CD4-positive, alpha-beta memory T cell (primary cell): Measurements from ENCODE around the gene ODC1. TPM values are rescaled to one million over a fixed set of nuclear protein-coding genes. Genes with fewer than 3 reads are reported as not detected.
A peak's percentile ranks its signal among the peaks of the same experiment; 100 is the strongest.

ENCODE experiments used
- CTCF ChIA-PET: fragments of 350-600 bp; sonication (Branson Sonifier 250); formaldehyde crosslinking; loops from one replicate; lab custom pipeline; 2021; ENCODE audit warnings: inconsistent platforms; ENCODE audit not compliant: partially characterized antibody; lab: Charles Lee
- POLR2A ChIA-PET: fragments of 350-600 bp; sonication (Branson Sonifier 250); formaldehyde crosslinking; loops from one replicate; lab custom pipeline; 2021; ENCODE audit not compliant: partially characterized antibody; lab: Charles Lee
- DNase-seq, 5 donors: peaks; one replicate each; pipeline versions ENCODE4 v3.0.0 to v3.0.0-alpha.2; 2020 to 2022; ENCODE audit warnings: mixed read lengths in 1 of 5
- H3K27ac ChIP-seq: one replicate; pipeline ENCODE4 v1.7.0; 2013; ENCODE audit warnings: low read depth, low read length
- H3K27me3 ChIP-seq: 2 replicates; pipeline ENCODE4 v1.7.0; 2013; ENCODE audit warnings: mild to moderate bottlenecking, low read length, moderate library complexity; ENCODE audit not compliant: insufficient read depth
- H3K36me3 ChIP-seq: 2 replicates; pipeline ENCODE4 v1.7.0; 2013; ENCODE audit warnings: mild to moderate bottlenecking, low read length, moderate library complexity; ENCODE audit not compliant: insufficient read depth
- H3K4me1 ChIP-seq: 2 replicates; pipeline ENCODE4 v1.7.0; 2013; ENCODE audit warnings: mild to moderate bottlenecking, low read length, moderate library complexity; ENCODE audit not compliant: insufficient read depth
- H3K4me3 ChIP-seq, 2 donors: one replicate each; pipeline ENCODE4 v1.7.0; 2013; ENCODE audit warnings: low read length in 2 of 2, mild to moderate bottlenecking in 1 of 2
- H3K9me3 ChIP-seq, 2 donors: one replicate each; pipeline ENCODE4 v1.7.0; 2013; ENCODE audit warnings: low read length in 2 of 2, control low read depth in 1 of 2; ENCODE audit not compliant: control insufficient read depth in 1 of 2
- H3K27ac Mint-ChIP-seq, 7 donors: one replicate each; pipeline ENCODE4 v1.8.0; 2020 to 2021; ENCODE audit warnings: mixed read lengths in 7 of 7, mild to moderate bottlenecking in 6 of 7, inconsistent platforms in 3 of 7, moderate library complexity in 3 of 7
- H3K27me3 Mint-ChIP-seq, 2 donors: one replicate each; pipeline ENCODE4 v1.8.0; 2020 to 2021; ENCODE audit warnings: mixed read lengths in 2 of 2
- H3K36me3 Mint-ChIP-seq, 2 donors: one replicate each; pipeline ENCODE4 v1.8.0; 2020 to 2021; ENCODE audit warnings: mixed read lengths in 2 of 2, inconsistent platforms in 1 of 2, mild to moderate bottlenecking in 1 of 2
- H3K4me1 Mint-ChIP-seq, 4 donors: one replicate each; pipeline ENCODE4 v1.8.0; 2020 to 2021; ENCODE audit warnings: mixed read lengths in 4 of 4, mild to moderate bottlenecking in 1 of 4
- H3K4me3 Mint-ChIP-seq, 8 donors: one replicate each; pipeline ENCODE4 v1.8.0; 2020 to 2021; ENCODE audit warnings: mixed read lengths in 8 of 8, mild to moderate bottlenecking in 7 of 8, moderate library complexity in 6 of 8, inconsistent platforms in 3 of 8
- H3K9me3 Mint-ChIP-seq, 8 donors: one replicate each; pipeline ENCODE4 v1.8.0; 2020 to 2021; ENCODE audit warnings: mixed read lengths in 8 of 8, mild to moderate bottlenecking in 5 of 8, inconsistent platforms in 3 of 8, moderate library complexity in 1 of 8
- intact Hi-C: fragments of 100-400 bp; cut with micrococcal nuclease; formaldehyde crosslinking; loops from one replicate; pipeline ENCODE4 v1.15.1; 2023
- polyA plus RNA-seq, 2 donors: library from polyadenylated mRNA; unstranded; fragments of 300-500 nt; fragmentation: Illumina TruSeq; gene quantifications; one replicate each; pipeline ENCODE4 v1.2.3, GENCODE V29; 2021
- total RNA-seq, 2 experiments: library from RNA; stranded (reverse); gene quantifications; one replicate each; pipeline ENCODE4 v1.2.3, GENCODE V29; 2021

ODC1 gene
- total and polyA plus RNA-seq, 4 experiments from 2014 or later: 32.5 to 63.5 (median 44.8) TPM

DNA sequence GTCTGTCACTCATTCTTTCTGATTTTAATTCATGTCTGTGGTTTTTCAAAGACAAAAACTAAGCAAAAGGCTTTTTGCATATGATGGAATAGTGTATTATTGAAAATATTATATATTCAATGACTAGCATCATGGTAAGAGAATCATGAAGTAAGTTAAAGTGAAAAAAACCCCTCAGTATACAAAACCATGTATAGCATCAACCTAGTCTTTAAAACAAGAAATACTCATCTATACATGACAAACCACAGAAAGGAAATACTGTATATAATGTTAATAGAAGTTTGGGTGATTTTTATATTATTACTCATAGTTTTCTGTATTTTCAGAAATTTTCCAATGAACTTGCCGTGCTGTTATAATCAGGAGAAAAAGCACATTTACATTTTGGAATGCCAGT, 38.0 kb upstream of the ODC1 start:
- Mint-ChIP-seq H3K27me3 (peaks cover 0 to 7% of the 10 kb centered on the region in 2 donors), H3K27ac (no peak overlapping the region), H3K4me1 (peaks cover 0 to 1% (median under 1%) of the 10 kb centered on the region in 4 donors), H3K36me3 (no peaks in the 10 kb centered on the region), H3K4me3 (no peak overlapping the region), H3K9me3 (peaks cover 0 to 3% (median 0%) of the 10 kb centered on the region in 8 donors)
- intact Hi-C loops: no loop called here
- H3K4me1 ChIP-seq: no peaks in the 10 kb centered on the region
- no peaks in the 10 kb centered on the region for H3K9me3 ChIP-seq
- no peaks in the 10 kb centered on the region for H3K36me3 ChIP-seq
- H3K27ac ChIP-seq: no peak overlapping the region
- DNase-seq: no peak
- no peak overlapping the region for H3K4me3 ChIP-seq
- ChIA-PET POLR2A (no interaction called here), CTCF (no interaction called here)
- H3K27me3 ChIP-seq: no peaks in the 10 kb centered on the region

- no peaks in the 10 kb centered on the region for H3K4me1 ChIP-seq
- peaks cover 0 to 4% of the 10 kb centered on the region in 2 donors for H3K27me3 Mint-ChIP-seq
- H3K27ac Mint-ChIP-seq: no peak overlapping the region
- H3K9me3 ChIP-seq: no peaks in the 10 kb centered on the region
- H3K27me3 ChIP-seq: no peaks in the 10 kb centered on the region
- CTCF ChIA-PET: no interaction called here
- no peaks in the 10 kb centered on the region for H3K36me3 ChIP-seq
- H3K4me3 ChIP-seq: no peak overlapping the region
- intact Hi-C loops: no loop called here
- POLR2A ChIA-PET: interaction anchor here (0.7 kb wide), 1 partner anchor 1033 kb away, joined by 3 read pairs; no protein-coding TSS in a partner anchor
- H3K27ac ChIP-seq: no peak overlapping the region
- peaks cover 0 to 7% (median 5%) of the 10 kb centered on the region in 4 donors for H3K4me1 Mint-ChIP-seq
- no peak for DNase-seq
- H3K9me3 Mint-ChIP-seq: peaks cover 0 to 2% (median 0%) of the 10 kb centered on the region in 8 donors
- no peak overlapping the region for H3K4me3 Mint-ChIP-seq
- H3K36me3 Mint-ChIP-seq: no peaks in the 10 kb centered on the region
Observed at GRCh38 chr2:10482913-10483312, 34.8 kb upstream of the ODC1 start.

GRCh38 chr2:10482460-10482859, 34.3 kb upstream of the ODC1 start:
- Histone ChIP-seq H3K36me3 (no peaks in the 10 kb centered on the region), H3K27ac (no peak overlapping the region), H3K4me3 (no peak overlapping the region), H3K27me3 (no peaks in the 10 kb centered on the region), H3K4me1 (peaks cover 3% of the 10 kb centered on the region), H3K9me3 (no peaks in the 10 kb centered on the region)
- POLR2A ChIA-PET: interaction anchor here (0.7 kb wide), 1 partner anchor 1033 kb away, joined by 3 read pairs; no protein-coding TSS in a partner anchor
- H3K4me3 Mint-ChIP-seq: no peak overlapping the region
- no peaks in the 10 kb centered on the region for H3K9me3 Mint-ChIP-seq
- CTCF ChIA-PET: interaction anchor here (1.1 to 1.5 kb wide), 2 partner anchors 47 to 683 kb away, joined by 3 to 5 read pairs; no protein-coding TSS in a partner anchor
- H3K36me3 Mint-ChIP-seq: no peaks in the 10 kb centered on the region
- H3K4me1 Mint-ChIP-seq: peaks cover 0 to 12% (median 9%) of the 10 kb centered on the region in 4 donors
- intact Hi-C loops: no loop called here
- DNase-seq: no peak
- H3K27me3 Mint-ChIP-seq: peaks cover 0 to 4% of the 10 kb centered on the region in 2 donors
- no peak overlapping the region for H3K27ac Mint-ChIP-seq

DNA sequence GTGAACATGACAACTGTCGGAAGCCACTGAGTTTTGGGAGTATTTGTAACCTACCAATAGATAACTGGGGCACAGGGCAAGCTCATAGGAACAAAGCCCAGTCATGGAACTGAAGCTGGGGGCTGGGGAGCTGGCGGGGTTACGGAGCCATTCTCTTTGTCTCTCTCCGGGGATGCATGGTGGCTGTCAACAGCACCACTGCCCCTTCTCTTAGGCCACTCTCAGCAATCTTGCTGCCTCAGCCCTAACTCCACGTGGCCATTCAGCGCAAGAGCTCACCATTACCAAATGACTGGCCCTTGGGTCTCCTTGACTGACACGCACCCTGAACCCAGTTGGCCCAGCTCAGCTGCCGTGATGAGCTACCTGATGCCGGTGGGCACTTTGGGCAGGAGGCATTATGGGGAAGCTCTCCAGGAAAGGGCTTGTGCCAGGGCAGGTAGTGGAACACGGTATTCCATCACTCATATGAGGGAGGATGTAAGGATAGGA, 33.6 kb upstream of the ODC1 start:
- H3K9me3 Mint-ChIP-seq: no peaks in the 10 kb centered on the region
- intact Hi-C loops: no loop called here
- H3K27me3 Mint-ChIP-seq: peaks cover 0 to 4% of the 10 kb centered on the region in 2 donors
- H3K36me3 ChIP-seq: no peaks in the 10 kb centered on the region
- H3K4me3 Mint-ChIP-seq: no peak overlapping the region
- peak overlapping the region in 1 of 7 donors; percentile 48 for H3K27ac Mint-ChIP-seq
- peaks cover 6 to 19% (median 16%) of the 10 kb centered on the region in 4 donors for H3K4me1 Mint-ChIP-seq
- no peaks in the 10 kb centered on the region for H3K36me3 Mint-ChIP-seq
- H3K27me3 ChIP-seq: no peaks in the 10 kb centered on the region
- H3K4me1 ChIP-seq: peaks cover 11% of the 10 kb centered on the region
- H3K9me3 ChIP-seq: no peaks in the 10 kb centered on the region
- ChIA-PET CTCF (interaction anchor here (1.1 to 1.5 kb wide), 2 partner anchors 46 to 683 kb away, joined by 3 to 5 read pairs; no protein-coding TSS in a partner anchor), POLR2A (no interaction called here)
- H3K4me3 ChIP-seq: no peak overlapping the region
- no peak for DNase-seq
- H3K27ac ChIP-seq: no peak overlapping the region

DNA sequence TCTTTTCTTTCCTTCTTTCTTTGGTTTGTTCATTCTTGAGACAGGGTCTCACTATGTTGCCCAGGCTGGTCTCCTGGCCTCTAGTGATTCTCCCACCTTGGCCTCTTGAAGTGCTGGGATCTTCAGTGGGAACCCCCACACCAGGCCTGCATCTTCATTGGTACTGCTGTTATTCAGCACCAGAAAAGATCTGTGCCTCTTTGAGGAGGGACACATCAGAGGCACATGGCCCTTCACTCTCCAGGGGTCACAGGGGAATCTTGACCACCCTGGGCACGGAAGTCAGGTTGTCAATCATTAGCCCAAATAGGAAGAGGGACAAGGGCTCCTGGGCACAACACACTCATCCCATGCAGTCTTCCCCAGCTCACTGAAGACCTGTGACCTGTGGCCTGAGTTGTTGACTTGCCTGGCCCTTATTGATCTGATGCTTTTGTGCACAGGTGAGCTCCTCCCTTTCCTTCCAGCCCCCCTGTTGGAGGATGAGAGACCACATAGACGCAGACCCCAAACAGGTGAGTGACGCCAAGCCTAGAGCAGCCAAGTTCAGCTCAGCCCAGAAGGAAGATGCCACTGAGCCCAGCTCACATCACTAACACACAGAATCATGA, 33.0 kb upstream of the ODC1 start:
- DNase-seq: no peak
- Mint-ChIP-seq H3K9me3 (no peaks in the 10 kb centered on the region), H3K36me3 (no peaks in the 10 kb centered on the region), H3K27ac (peak overlapping the region in 3 of 7 donors; percentile 37 to 69 (median 48)), H3K27me3 (peaks cover 0 to 4% of the 10 kb centered on the region in 2 donors), H3K4me3 (peak overlapping the region in 1 of 8 donors; percentile 60), H3K4me1 (peaks cover 6 to 19% (median 16%) of the 10 kb centered on the region in 4 donors)
- intact Hi-C loops: no loop called here
- H3K4me3 ChIP-seq: no peak overlapping the region
- no peaks in the 10 kb centered on the region for H3K9me3 ChIP-seq
- CTCF ChIA-PET: interaction anchor here (1.1 to 1.5 kb wide), 2 partner anchors 46 to 682 kb away, joined by 3 to 5 read pairs; no protein-coding TSS in a partner anchor
- H3K27me3 ChIP-seq: no peaks in the 10 kb centered on the region
- no peak overlapping the region for H3K27ac ChIP-seq
- POLR2A ChIA-PET: no interaction called here
- peaks cover 13% of the 10 kb centered on the region for H3K4me1 ChIP-seq
- H3K36me3 ChIP-seq: no peaks in the 10 kb centered on the region

DNA sequence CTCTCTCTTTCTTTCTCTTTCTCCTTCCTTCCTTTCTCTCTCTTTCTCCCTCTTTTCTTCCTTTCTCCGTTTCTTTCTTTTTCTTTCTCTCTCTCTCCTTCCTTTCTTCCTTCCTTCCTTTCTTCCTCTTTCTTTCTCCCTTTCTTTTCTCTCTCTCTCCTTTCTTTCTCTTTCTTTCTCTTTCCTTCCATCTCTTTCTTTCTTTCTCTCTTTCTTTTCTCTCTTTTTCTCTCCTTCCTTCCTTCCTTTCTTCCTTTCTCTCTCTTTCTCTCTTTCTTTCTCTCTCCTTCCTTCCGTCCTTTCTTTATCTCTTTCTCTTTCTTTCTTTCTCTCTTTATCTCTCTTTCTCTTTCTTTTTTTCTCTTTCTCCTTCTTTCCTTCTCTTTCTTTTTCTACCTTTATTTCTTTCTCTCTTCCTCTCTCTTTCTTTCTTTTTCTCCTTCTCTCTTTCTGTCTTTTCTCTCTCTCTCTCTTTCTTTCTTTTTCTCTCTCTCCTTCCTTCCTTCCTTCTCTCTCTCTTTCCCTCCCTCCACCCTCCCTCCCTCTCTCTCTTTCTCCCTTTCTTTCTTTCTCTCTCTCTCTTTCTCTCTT, 32.3 kb upstream of the ODC1 start:
- peaks cover 6 to 19% (median 16%) of the 10 kb centered on the region in 4 donors for H3K4me1 Mint-ChIP-seq
- no peak for DNase-seq
- Histone ChIP-seq H3K4me3 (no peak overlapping the region), H3K4me1 (peaks cover 13% of the 10 kb centered on the region), H3K27ac (no peak overlapping the region), H3K9me3 (no peaks in the 10 kb centered on the region), H3K36me3 (no peaks in the 10 kb centered on the region), H3K27me3 (no peaks in the 10 kb centered on the region)
- peaks cover 0 to 4% of the 10 kb centered on the region in 2 donors for H3K27me3 Mint-ChIP-seq
- intact Hi-C loops: no loop called here
- POLR2A ChIA-PET: no interaction called here
- peak overlapping the region in 1 of 8 donors; percentile 60 for H3K4me3 Mint-ChIP-seq
- H3K9me3 Mint-ChIP-seq: no peaks in the 10 kb centered on the region
- H3K27ac Mint-ChIP-seq: peak overlapping the region in 4 of 7 donors; percentile 8 to 69 (median 28)
- H3K36me3 Mint-ChIP-seq: no peaks in the 10 kb centered on the region
- CTCF ChIA-PET: no interaction called here

DNA sequence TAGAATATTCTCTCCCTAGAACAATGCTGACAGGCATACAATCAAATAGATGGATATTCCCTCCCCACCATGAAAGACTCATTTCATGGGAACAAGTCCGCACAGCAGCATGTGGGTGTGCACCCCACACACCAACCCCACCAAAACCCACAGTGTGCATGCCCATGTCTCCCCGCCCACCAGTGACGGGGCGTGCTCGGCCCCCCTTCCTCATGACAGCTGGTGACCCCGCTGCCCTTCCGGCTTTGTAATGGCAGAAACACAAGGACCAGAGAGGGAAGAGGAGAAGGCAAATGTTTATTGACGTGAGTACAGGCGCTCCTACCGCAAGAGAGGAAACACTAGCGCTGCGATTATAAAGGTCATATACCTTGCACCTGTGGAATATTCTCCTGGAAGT, 30.8 kb upstream of the ODC1 start:
- H3K27me3 ChIP-seq: no peaks in the 10 kb centered on the region
- no peak overlapping the region for H3K4me3 ChIP-seq
- H3K27ac ChIP-seq: no peak overlapping the region
- Mint-ChIP-seq H3K36me3 (no peaks in the 10 kb centered on the region), H3K27ac (peak overlapping the region in 1 of 7 donors; percentile 68), H3K4me1 (peaks cover 6 to 19% (median 16%) of the 10 kb centered on the region in 4 donors), H3K27me3 (peaks cover 0 to 2% of the 10 kb centered on the region in 2 donors), H3K4me3 (no peak overlapping the region), H3K9me3 (no peaks in the 10 kb centered on the region)
- ChIA-PET POLR2A (no interaction called here), CTCF (no interaction called here)
- H3K4me1 ChIP-seq: peaks cover 13% of the 10 kb centered on the region
- no peaks in the 10 kb centered on the region for H3K9me3 ChIP-seq
- intact Hi-C loops: no loop called here
- no peaks in the 10 kb centered on the region for H3K36me3 ChIP-seq
- no peak for DNase-seq
